IPS-15b (cell line): ENCODE results near the gene LUC7L2.
A peak's percentile ranks its signal among the peaks of the same experiment; 100 is the strongest.

ENCODE experiments used
- H3K27me3 ChIP-seq: one replicate; pipeline ENCODE4 v1.6.1; 2013; ENCODE audit warnings: low read length; ENCODE audit not compliant: control insufficient read depth, insufficient read depth
- H3K36me3 ChIP-seq: one replicate; pipeline ENCODE4 v1.6.1; 2013; ENCODE audit warnings: low read length; ENCODE audit not compliant: control insufficient read depth, insufficient read depth
- H3K4me1 ChIP-seq: one replicate; pipeline ENCODE4 v1.6.1; 2013; ENCODE audit warnings: mild to moderate bottlenecking, low read length; ENCODE audit not compliant: control insufficient read depth, insufficient read depth
- H3K4me3 ChIP-seq: one replicate; pipeline ENCODE4 v1.5.1; 2013; ENCODE audit warnings: low read depth, low read length
- H3K9ac ChIP-seq: one replicate; pipeline ENCODE4 v1.6.1; 2013; ENCODE audit warnings: low read depth, mild to moderate bottlenecking, low read length
- H3K9me3 ChIP-seq: one replicate; pipeline ENCODE4 v1.6.1; 2013; ENCODE audit warnings: mild to moderate bottlenecking, low read length; ENCODE audit not compliant: control insufficient read depth, insufficient read depth

LUC7L2 gene

DNA sequence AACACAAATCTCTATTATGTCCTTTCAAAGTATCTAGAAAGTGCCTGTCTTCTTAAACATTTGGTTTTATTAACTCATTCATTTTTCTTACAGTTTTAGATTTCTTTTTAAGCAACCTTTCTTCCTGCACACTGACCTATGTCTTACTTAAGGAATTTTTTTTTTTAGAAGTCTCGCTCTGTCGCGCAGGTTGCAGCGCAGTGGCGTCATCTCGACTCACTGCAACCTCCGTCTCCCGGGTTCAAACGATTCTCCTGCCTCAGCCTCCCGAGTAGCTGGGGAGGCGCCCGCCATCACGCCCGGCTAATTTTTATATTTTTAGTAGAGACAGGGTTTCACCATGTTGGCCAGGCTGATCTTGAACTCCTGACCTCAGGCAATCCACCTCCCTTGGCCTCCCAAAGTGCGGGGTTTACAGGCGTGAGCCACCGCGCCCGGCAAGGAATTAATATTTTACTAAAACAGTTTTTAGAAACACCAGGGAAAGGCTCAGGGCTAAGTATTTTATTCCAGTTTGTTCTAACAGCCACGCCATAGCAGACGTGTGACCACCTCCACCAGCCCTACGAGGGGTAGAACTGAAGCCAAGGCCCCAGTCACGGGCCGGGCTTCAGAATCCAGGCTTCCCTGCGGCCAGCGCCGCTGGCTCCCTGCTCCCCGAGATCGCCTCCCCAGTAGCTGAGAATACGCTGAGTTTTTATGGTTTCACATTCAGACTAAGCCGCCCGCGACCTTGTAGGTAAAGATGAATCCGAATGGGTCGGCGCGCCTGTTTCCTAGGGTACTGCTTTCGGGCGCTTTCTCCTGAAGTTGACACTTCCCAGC is 941 bp upstream of the LUC7L2 start:
- Histone ChIP-seq H3K4me3 (peak overlapping the region; percentile 93), H3K4me1 (peaks cover 5% of the 10 kb centered on the region), H3K9ac (peak overlapping the region; percentile 92), H3K36me3 (peaks cover 3% of the 10 kb centered on the region), H3K9me3 (no peaks in the 10 kb centered on the region), H3K27me3 (no peaks in the 10 kb centered on the region)

DNA sequence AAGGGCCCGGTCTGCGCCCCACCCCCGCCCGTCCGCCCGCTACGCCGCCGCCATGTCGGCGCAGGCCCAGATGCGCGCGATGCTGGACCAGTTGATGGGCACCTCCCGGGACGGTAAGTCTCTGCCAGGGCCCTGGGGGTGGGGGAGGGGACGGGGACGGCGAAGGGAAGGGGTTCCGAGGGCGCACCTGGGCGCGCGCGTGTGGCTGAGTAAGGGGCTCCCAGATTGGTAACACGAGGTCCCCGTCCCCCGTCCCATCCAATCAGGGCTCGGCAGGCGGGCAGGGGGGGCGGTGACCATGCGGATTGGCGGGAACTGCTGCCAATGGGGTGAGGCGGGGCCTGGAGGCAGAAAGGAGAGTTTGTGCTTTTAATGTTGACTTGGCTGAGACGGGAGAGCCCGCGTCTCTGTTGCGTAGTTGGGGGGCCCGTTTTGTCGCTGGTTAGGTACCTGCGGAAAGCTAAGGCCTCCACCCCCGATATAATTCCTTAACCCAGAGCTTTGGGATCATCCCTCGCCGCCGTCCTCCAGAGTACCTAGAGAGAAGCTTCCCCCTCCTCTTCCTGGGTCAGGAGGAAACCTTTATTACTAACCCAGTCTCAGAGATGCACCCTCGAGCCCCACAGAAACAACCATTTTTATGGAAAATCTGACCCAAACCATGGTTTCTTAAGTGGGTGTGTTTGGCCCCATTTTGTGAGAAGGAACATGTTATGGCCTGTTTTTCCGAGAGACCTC is 685 bp downstream of the LUC7L2 start:
- H3K4me3 ChIP-seq: peak overlapping the region; percentile 93
- no peaks in the 10 kb centered on the region for H3K9me3 ChIP-seq
- peaks cover 5% of the 10 kb centered on the region for H3K4me1 ChIP-seq
- peaks cover 3% of the 10 kb centered on the region for H3K36me3 ChIP-seq
- H3K9ac ChIP-seq: peak overlapping the region; percentile 96
- no peaks in the 10 kb centered on the region for H3K27me3 ChIP-seq

DNA sequence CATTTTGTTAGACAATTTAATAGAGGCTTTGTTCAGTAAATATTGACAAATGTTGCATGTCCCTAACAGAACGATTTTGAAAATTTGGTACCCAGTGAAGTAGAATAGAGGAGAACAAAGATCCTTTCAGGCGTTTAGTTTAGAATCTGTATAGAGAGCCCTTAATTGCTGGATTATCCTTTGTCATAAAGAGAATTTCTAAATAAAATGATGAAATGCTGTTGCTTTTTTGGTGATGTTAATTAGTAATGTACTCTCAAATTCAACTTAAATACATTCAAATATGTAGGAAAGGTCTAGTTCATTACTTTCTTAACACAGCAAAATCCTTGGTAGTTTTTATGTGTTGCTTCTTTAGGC is 1.2 kb downstream of the LUC7L2 start:
- H3K9me3 ChIP-seq: no peaks in the 10 kb centered on the region
- peaks cover 5% of the 10 kb centered on the region for H3K4me1 ChIP-seq
- H3K36me3 ChIP-seq: peaks cover 3% of the 10 kb centered on the region
- H3K27me3 ChIP-seq: no peaks in the 10 kb centered on the region
- H3K4me3 ChIP-seq: peak overlapping the region; percentile 88
- H3K9ac ChIP-seq: peak overlapping the region; percentile 96

DNA sequence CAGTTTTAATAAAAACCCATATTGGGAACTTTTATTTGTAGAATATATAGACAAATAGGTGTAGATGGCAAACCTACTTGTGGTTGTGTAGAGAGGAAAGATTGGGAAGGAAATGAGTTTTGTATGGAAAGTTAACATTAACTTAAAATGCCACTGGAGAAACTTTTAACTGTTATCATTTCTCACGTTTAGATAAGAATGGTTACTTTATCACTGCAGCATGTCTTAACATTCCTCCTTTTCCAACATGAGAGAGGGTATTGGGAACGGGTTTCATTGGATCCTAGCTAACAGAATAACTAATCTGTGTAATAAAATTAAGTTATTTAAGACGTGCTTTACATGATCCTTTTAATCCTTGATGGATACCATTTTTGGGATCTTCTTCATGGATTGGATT is 1.8 kb downstream of the LUC7L2 start:
- Histone ChIP-seq H3K27me3 (no peaks in the 10 kb centered on the region), H3K36me3 (peaks cover 3% of the 10 kb centered on the region), H3K9ac (peak overlapping the region; percentile 96), H3K4me3 (peak overlapping the region; percentile 88), H3K9me3 (no peaks in the 10 kb centered on the region), H3K4me1 (peaks cover 5% of the 10 kb centered on the region)

DNA sequence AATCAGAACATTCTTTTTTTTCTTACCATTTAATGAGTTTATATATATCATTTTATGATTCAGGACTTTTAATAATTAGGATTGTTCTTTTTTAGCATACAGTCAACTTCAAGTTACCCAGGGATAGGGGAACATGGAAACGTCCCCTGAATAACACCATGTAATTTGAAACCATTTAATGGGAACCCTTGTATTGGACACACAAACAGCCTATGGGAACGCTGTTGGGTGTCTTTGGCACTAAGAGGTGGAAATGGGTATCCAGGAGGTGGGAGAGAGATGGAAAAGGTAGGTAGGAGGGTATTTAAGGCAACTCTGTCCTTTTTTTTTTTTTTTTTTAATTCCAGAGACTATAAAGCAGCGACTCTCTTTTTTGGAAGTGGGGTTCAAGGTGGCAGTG is 2.6 kb downstream of the LUC7L2 start:
- no peak overlapping the region for H3K9ac ChIP-seq
- no peaks in the 10 kb centered on the region for H3K27me3 ChIP-seq
- H3K36me3 ChIP-seq: peaks cover 3% of the 10 kb centered on the region
- H3K4me1 ChIP-seq: no peaks in the 10 kb centered on the region
- no peaks in the 10 kb centered on the region for H3K9me3 ChIP-seq
- peak overlapping the region; percentile 88 for H3K4me3 ChIP-seq

DNA sequence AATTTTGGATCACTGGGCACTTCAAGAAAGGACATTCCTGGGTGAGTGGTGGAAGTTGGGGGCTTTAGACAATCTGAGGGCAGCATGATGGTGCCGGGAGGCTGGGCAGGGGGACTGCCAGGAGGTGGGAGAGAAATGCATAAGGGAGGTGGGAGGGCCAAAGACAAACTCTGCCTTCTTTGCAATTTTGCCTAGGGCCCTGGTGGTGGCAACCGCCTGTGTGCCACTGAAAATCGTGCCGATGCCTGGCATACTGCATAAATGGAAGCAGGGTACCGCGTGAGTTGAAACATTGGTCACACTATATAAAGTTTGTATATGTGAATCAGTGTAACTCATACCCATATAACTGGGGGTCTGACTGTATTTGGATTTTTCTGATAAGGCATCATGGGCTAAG is 3.3 kb downstream of the LUC7L2 start:
- Histone ChIP-seq H3K9ac (no peak overlapping the region), H3K4me1 (no peaks in the 10 kb centered on the region), H3K27me3 (no peaks in the 10 kb centered on the region), H3K4me3 (peak overlapping the region; percentile 21), H3K36me3 (peaks cover 3% of the 10 kb centered on the region), H3K9me3 (no peaks in the 10 kb centered on the region)

DNA sequence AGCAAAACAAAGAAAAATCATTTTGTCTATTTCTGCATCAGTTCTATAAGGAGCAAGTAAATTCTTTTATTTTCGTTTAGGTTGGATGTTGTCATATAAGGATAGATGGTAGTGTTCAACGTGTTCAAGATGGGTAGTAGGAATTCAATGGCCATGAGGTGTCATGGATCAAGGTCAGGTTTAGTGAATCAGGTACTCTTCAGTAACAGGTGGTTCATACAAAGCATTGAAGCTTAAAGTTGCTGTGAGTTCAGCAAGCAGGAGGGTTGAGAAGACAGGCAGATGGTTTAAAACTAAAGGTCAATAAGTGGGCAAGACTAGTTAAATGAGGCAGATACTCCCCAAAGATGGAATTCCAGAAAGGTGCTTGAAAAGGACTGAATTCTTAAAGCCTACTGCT is 5.6 kb downstream of the LUC7L2 start:
- no peak overlapping the region for H3K4me3 ChIP-seq
- no peaks in the 10 kb centered on the region for H3K36me3 ChIP-seq
- no peak overlapping the region for H3K9ac ChIP-seq
- H3K27me3 ChIP-seq: no peaks in the 10 kb centered on the region
- H3K4me1 ChIP-seq: peaks cover 12% of the 10 kb centered on the region
- H3K9me3 ChIP-seq: no peaks in the 10 kb centered on the region

DNA sequence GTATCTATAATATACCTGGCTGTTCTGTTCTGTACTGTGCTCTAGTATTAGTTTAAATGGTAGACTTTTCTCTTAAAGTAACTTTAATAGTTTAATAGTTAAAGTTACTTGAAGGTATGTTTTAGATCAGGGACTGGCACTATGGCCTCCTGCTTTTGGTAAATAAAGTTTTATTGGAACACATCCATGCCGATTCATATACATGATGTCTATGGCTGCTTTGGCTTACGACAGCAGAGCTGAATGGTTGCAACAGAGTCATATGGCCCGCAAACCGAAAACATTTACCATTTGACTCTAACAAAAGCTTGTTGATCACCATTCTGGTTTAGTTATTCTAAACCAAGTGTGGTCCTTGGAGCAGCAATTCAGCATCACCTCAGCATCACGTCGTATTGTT is 6.7 kb downstream of the LUC7L2 start:
- no peaks in the 10 kb centered on the region for H3K27me3 ChIP-seq
- H3K9ac ChIP-seq: no peak overlapping the region
- no peak overlapping the region for H3K4me3 ChIP-seq
- H3K36me3 ChIP-seq: no peaks in the 10 kb centered on the region
- peaks cover 15% of the 10 kb centered on the region for H3K4me1 ChIP-seq
- no peaks in the 10 kb centered on the region for H3K9me3 ChIP-seq

DNA sequence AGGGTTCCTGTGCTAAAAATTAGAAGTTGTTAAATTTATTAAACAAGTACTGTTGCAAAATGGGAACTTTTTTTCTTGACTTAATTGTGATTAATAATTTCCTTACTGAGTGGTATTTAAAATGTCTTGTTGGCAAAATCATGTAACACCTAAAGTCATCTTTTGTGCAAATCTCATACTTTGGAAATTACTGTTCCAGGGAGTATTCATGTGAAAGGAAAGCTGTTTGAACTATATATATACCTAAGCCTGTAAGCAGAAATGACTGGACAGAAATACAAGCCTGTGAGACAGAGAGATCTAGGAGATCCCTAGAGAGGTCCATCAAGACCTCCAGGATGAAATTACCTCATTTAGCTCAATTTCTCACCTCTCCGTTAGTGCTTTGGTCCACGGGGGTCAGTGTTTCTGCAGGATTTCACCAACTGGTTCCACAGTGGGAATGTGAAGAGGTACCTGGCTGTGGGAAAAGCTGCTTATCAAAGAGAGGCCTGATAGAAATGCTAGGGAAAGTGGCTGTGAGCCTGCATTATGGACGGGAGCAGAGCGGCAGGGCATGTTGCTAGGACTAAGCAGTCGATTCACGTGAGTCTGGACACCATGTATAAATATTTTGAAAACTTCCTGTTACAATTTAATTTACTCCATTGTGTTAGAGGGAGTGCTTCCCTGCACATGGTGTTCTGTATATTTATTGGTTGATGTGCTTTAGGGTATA is 7.9 kb downstream of the LUC7L2 start:
- Histone ChIP-seq H3K9ac (no peak overlapping the region), H3K9me3 (no peaks in the 10 kb centered on the region), H3K4me1 (peaks cover 15% of the 10 kb centered on the region), H3K4me3 (no peak overlapping the region), H3K36me3 (no peaks in the 10 kb centered on the region), H3K27me3 (no peaks in the 10 kb centered on the region)

DNA sequence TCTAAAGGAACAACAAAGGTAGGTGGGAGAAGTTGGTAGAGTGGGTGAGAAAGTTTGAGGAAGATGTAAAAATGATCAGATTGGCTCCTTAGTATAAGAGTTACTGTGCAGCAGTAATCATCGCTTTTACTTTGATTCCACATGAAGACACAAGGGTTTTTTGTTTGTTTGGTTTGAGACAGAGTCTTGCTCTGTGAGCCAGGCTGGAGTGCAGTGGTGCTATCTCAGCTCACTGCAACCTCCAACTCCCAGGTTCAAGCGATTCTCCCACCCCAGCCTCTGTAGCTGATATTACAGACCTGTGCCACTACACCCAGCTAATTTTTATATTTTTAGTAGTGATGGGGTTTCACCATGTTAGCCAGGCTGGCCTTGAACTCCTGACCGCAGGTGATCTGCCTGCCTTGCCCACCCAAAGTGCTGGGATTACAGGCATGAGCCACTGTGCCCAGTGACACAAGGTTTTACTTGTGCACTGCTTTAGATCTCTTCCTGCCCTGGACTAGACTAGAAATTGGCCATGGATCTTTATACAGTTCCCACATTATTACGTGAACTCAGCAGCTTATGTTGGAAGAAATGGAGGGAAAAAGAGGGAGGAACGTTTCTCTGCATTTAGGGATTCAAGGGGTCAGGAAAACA is 10.7 kb downstream of the LUC7L2 start:
- Histone ChIP-seq H3K4me1 (peaks cover 15% of the 10 kb centered on the region), H3K9me3 (no peaks in the 10 kb centered on the region), H3K36me3 (no peaks in the 10 kb centered on the region), H3K4me3 (no peak overlapping the region), H3K27me3 (no peaks in the 10 kb centered on the region), H3K9ac (no peak overlapping the region)

DNA sequence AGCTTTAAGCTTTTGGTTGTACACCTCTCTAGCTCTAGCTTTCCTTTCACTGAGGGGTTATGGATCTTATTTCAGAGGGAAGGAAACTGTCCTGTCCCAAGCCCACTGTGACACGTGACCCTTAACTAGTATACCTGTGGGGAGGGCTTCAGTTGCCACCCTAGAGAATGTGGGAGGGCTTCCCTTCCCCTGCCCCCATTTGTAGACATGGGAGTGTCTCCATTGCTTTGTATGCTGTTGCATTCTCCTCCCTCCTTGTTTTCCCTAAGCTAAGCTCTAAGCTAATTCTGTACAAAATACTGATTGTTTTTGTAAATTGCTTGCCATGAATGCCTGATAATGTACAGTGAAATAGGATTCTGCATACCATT is 11.2 kb downstream of the LUC7L2 start:
- Histone ChIP-seq H3K9ac (no peak overlapping the region), H3K36me3 (no peaks in the 10 kb centered on the region), H3K4me1 (peaks cover 15% of the 10 kb centered on the region), H3K9me3 (no peaks in the 10 kb centered on the region), H3K27me3 (no peaks in the 10 kb centered on the region), H3K4me3 (no peak overlapping the region)
